ENCODE data around the gene KCNN3. TPM values are rescaled to one million over a fixed set of nuclear protein-coding genes. Genes with fewer than 3 reads are reported as not detected.
A peak's percentile ranks its signal among the peaks of the same experiment; 100 is the strongest.

Gene KCNN3
- total and polyA plus RNA-seq, 8 donors = 1.9 to 3.1 (median 2.3) TPM

- Histone ChIP-seq H3K36me3 (no peaks in the 10 kb centered on the region), H3K27me3 (no peaks in the 10 kb centered on the region), H3K4me1 (no peaks in the 10 kb centered on the region), H3K27ac (no peak overlapping the region), H3K9me3 (no peaks in the 10 kb centered on the region), H3K4me3 (no peak overlapping the region)
- intact Hi-C loops (cut with DNase I) = loop anchor here in 1 of 2 donors (2.0 kb wide), 1 partner anchor 209 kb away; no protein-coding TSS in a partner anchor
- peak; percentile 53 to 81 (median 72) for DNase-seq
- TF ChIP-seq, protein P1, sequence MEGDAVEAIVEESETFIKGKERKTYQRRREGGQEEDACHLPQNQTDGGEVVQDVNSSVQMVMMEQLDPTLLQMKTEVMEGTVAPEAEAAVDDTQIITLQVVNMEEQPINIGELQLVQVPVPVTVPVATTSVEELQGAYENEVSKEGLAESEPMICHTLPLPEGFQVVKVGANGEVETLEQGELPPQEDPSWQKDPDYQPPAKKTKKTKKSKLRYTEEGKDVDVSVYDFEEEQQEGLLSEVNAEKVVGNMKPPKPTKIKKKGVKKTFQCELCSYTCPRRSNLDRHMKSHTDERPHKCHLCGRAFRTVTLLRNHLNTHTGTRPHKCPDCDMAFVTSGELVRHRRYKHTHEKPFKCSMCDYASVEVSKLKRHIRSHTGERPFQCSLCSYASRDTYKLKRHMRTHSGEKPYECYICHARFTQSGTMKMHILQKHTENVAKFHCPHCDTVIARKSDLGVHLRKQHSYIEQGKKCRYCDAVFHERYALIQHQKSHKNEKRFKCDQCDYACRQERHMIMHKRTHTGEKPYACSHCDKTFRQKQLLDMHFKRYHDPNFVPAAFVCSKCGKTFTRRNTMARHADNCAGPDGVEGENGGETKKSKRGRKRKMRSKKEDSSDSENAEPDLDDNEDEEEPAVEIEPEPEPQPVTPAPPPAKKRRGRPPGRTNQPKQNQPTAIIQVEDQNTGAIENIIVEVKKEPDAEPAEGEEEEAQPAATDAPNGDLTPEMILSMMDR (IDR thresholded peaks at IDR 0.05) = peak; percentile 77
- ATAC-seq = peak; percentile 100
Observed at GRCh38 chr1:154669464-154670282, 200.4 kb downstream of the KCNN3 start.

GRCh38 chr1:154666051-154666790, 203.9 kb downstream of the KCNN3 start:
- no peaks in the 10 kb centered on the region for H3K4me1 ChIP-seq
- DNase-seq = peak in 2 of 4 donors; percentile 23 to 43
- no peak for ATAC-seq
- TF ChIP-seq, protein P1 (IDR thresholded peaks at IDR 0.05) = no peak
- H3K36me3 ChIP-seq = no peaks in the 10 kb centered on the region
- intact Hi-C loops (cut with DNase I) = no loop called here
- H3K27ac ChIP-seq = no peak overlapping the region
- H3K4me3 ChIP-seq = no peak overlapping the region
- no peaks in the 10 kb centered on the region for H3K9me3 ChIP-seq
- no peaks in the 10 kb centered on the region for H3K27me3 ChIP-seq

DNA sequence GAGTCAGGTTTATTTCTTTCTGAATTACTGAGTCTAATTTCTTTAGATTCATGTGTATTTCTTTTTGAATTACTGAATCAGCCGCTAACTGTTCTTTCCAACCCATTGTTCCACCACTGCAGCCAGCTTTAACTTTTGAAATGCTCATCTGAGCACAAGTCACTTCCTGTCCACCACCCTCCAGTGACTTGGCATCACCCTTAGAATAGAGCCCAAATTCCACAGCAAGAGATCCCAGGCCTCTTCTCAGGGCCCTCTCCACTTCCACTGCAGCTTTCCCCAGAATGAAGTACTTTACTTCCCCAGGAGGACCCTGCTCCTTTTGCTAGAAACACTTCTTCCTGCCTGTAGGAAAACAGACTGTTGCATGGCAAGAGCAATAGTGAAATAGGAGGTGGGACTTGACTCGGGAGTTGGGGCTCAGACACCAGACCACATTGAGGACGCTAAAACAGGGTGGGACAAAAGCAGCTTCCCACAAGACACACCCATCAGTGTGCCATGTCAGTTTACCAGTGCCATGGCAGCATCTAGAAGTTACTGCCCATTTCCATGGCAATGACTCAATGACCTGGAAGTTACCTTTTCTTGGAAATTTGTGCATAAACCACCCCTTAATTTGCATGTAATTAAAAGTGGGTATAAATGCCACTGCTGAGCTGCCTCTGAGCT, 205.6 kb downstream of the KCNN3 start:
- DNase-seq (no peak), ATAC-seq (no peak)
- intact Hi-C loops (cut with DNase I) = no loop called here
- Histone ChIP-seq H3K27ac (no peak overlapping the region), H3K36me3 (no peaks in the 10 kb centered on the region), H3K9me3 (no peaks in the 10 kb centered on the region), H3K4me1 (no peaks in the 10 kb centered on the region), H3K4me3 (no peak overlapping the region), H3K27me3 (peaks cover 0 to 3% of the 10 kb centered on the region in 2 donors)
- TF ChIP-seq, protein P1 (IDR thresholded peaks at IDR 0.05) = no peak

- Histone ChIP-seq H3K27ac (no peak overlapping the region), H3K4me3 (no peak overlapping the region), H3K4me1 (no peaks in the 10 kb centered on the region), H3K9me3 (no peaks in the 10 kb centered on the region), H3K36me3 (no peaks in the 10 kb centered on the region), H3K27me3 (peaks cover 0 to 12% of the 10 kb centered on the region in 2 donors)
- intact Hi-C loops (cut with DNase I) = no loop called here
- peak in 1 of 4 donors; percentile 40 for DNase-seq
- no peak for ATAC-seq
- TF ChIP-seq, protein P1 (IDR thresholded peaks at IDR 0.05) = no peak
Observed at GRCh38 chr1:154663471-154664060, 206.5 kb downstream of the KCNN3 start.

All from left lung (tissue), 10 donors.